Measurements from ENCODE around the gene KRT86.

DNA sequence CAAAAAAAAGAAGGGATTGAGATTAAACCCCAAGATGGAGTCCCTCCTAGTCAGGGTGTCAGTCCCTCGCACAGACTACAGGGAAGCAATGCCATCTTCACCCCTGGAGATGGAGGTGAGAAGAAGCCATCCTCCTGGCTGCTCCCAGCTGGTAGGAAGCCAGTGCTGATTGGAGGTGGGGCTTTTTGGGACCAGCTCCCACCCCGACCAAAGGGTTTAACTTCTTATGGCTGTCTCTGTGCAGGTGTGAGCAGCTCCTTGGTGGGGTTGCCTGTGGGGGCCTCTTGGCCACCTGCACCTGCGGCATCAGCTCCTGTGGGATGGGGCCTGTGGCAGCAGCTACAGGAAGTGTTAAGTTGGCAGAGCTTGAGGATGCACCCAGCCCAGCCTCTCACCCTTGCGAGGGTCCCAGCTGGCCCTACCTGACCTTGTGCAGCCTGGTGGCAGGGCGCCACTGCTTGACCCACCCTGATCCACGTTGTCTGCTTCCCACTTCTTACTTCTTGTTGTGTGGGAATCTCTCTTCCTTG is 3.8 kb upstream of the KRT86 start:
- TF ChIP-seq, protein P1, sequence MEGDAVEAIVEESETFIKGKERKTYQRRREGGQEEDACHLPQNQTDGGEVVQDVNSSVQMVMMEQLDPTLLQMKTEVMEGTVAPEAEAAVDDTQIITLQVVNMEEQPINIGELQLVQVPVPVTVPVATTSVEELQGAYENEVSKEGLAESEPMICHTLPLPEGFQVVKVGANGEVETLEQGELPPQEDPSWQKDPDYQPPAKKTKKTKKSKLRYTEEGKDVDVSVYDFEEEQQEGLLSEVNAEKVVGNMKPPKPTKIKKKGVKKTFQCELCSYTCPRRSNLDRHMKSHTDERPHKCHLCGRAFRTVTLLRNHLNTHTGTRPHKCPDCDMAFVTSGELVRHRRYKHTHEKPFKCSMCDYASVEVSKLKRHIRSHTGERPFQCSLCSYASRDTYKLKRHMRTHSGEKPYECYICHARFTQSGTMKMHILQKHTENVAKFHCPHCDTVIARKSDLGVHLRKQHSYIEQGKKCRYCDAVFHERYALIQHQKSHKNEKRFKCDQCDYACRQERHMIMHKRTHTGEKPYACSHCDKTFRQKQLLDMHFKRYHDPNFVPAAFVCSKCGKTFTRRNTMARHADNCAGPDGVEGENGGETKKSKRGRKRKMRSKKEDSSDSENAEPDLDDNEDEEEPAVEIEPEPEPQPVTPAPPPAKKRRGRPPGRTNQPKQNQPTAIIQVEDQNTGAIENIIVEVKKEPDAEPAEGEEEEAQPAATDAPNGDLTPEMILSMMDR (conservative IDR thresholded peaks at IDR 0.05; ENCODE audit: low read depth in 2 of 2): no peak
- TF ChIP-seq POLR2AphosphoS5 (IDR thresholded peaks at IDR 0.05; ENCODE audit: low read depth) (no peak), ZNF114 (CRISPR knock-in tag; IDR thresholded peaks at IDR 0.05) (no peak)
